Kidney (tissue), 14 donors: ENCODE data around the gene SENP1. TPM values are rescaled to one million over a fixed set of nuclear protein-coding genes. Genes with fewer than 3 reads are reported as not detected.

ENCODE experiments used
- DNase-seq, 5 donors: peaks; one replicate each; pipeline ENCODE4 v3.0.0-alpha.2; 2013 to 2020
- FAIRE-seq: peaks from 2 replicates; lab custom pipeline; 2012; peaks lifted over from hg19 to GRCh38; lab: Jason Lieb, UNC
- H3K27ac ChIP-seq, 2 donors: one replicate each; pipeline ENCODE4 v1.7.0; 2013; ENCODE audit warnings: low read depth in 2 of 2, low read length in 2 of 2, inconsistent platforms in 1 of 2
- H3K27me3 ChIP-seq: one replicate; pipeline ENCODE4 v1.7.1; 2013; ENCODE audit warnings: low read length, inconsistent platforms; ENCODE audit not compliant: control insufficient read depth, insufficient read depth
- H3K36me3 ChIP-seq, 3 donors: one replicate each; pipeline versions ENCODE4 v1.7.0 to v1.7.1; 2013; ENCODE audit warnings: low read length in 3 of 3, control low read depth in 1 of 3, inconsistent platforms in 1 of 3; ENCODE audit not compliant: insufficient read depth in 3 of 3, control insufficient read depth in 2 of 3
- H3K4me1 ChIP-seq, 3 donors: one replicate each; pipeline versions ENCODE4 v1.7.0 to v1.7.1; 2013; ENCODE audit warnings: low read length in 3 of 3, inconsistent platforms in 1 of 3, low read depth in 1 of 3; ENCODE audit not compliant: control insufficient read depth in 2 of 3, insufficient read depth in 2 of 3
- H3K4me3 ChIP-seq, 3 donors: one replicate each; pipeline versions ENCODE4 v1.7.0 to v1.8.1; 2013; ENCODE audit warnings: low read length in 3 of 3, control low read depth in 1 of 3, inconsistent platforms in 1 of 3
- H3K9ac ChIP-seq, 3 donors: one replicate each; pipeline versions ENCODE4 v1.7.0 to v1.7.1; 2013; ENCODE audit warnings: low read length in 3 of 3, control low read depth in 1 of 3, inconsistent platforms in 1 of 3
- H3K9me3 ChIP-seq, 3 donors: one replicate each; pipeline versions ENCODE4 v1.7.0 to v1.7.1; 2013; ENCODE audit warnings: low read length in 3 of 3, control low read depth in 1 of 3, inconsistent platforms in 1 of 3; ENCODE audit not compliant: control insufficient read depth in 2 of 3, insufficient read depth in 1 of 3
- intact Hi-C: fragments of 100-400 bp; cut with DNase I; formaldehyde crosslinking; loops from one replicate; pipeline ENCODE4 v1.11.1; 2022
- polyA plus RNA-seq: library from polyadenylated mRNA; stranded (reverse); fragments of 350-450 nt; fragmentation: Illumina TruSeq; extraction: RNeasy Lipid Tissue Mini Kit (QIAGEN cat#74804); gene quantifications from one replicate; pipeline ENCODE4 v1.2.3, GENCODE V29; 2014; ENCODE audit warnings: low read depth, low replicate concordance; ENCODE audit not compliant: insufficient read depth
- total RNA-seq: library from RNA; stranded (reverse); fragmentation: NEBNext Ultra II Directional; extraction: Animal tissue kit (Norgen Biotek cat#: 25700); gene quantifications from one replicate; pipeline ENCODE4 v1.2.1, GENCODE V29; 2021
- TF ChIP-seq, protein P1 (sequence below): IDR thresholded peaks from 3 replicates; pipeline ENCODE4 v1.5.1; 2012; ENCODE audit warnings: mild to moderate bottlenecking, moderate library complexity, borderline replicate concordance; ENCODE audit not compliant: insufficient read depth; ENCODE audit errors: extremely low read depth
- donor health status: control.
- donor health status: control.
- donor health status: control.
- donor health status: control.
- donor health status: control.
- donor health status: DM: yes; HTN: yes; CAD: no.
- donor health status: Normal renal cell carcinoma (clear cell type).

Gene SENP1
- total and polyA plus RNA-seq, 2 donors from 2014 or later, result 3.5 to 19.4 TPM

DNA sequence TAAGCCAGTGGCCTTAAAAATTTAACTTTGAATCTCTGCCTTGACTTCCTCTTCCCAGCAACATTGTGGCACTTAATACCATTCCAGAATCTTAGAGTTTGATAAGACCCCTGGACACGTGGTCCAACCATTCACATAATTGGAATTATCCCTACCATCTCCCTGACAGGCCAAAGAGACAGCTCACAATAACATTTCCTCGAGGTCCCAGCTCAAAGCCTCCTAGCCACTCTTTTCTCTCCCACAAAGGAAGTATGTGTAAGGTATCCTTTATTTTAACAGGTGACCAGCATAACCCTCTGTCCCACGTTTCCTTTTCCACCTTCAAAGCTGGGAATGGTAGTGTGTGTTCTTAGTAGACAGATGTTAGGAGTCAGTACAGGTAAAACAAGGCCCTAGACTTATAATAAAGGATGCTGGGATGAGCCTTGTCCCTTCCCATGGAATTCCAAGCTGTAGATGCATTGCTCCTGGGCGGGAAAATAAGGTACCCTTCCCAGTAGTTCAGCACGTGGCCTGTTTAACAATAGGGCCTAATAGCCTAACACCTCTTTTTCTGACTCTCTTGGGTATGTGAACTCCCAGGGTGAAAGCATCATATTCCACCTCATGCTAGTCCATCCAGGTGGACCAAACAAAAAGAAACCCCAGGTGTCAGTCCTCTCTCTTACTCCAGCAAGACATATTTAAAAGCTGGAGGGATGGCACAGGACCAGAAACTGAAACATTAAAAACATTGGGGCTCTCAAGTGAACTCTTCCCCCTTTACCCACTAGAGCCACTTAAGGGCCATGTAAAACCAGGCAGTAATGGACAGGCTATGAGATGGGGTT lies 64.1 kb downstream of the SENP1 start:
- Histone ChIP-seq H3K27ac (no peak overlapping the region), H3K4me1 (peaks cover 0 to 4% (median 3%) of the 10 kb centered on the region in 3 donors), H3K4me3 (no peak overlapping the region), H3K27me3 (no peaks in the 10 kb centered on the region), H3K9me3 (no peaks in the 10 kb centered on the region), H3K9ac (no peak overlapping the region), H3K36me3 (peaks cover 2 to 12% (median 10%) of the 10 kb centered on the region in 3 donors)
- FAIRE-seq, result no peak
- TF ChIP-seq, protein P1, sequence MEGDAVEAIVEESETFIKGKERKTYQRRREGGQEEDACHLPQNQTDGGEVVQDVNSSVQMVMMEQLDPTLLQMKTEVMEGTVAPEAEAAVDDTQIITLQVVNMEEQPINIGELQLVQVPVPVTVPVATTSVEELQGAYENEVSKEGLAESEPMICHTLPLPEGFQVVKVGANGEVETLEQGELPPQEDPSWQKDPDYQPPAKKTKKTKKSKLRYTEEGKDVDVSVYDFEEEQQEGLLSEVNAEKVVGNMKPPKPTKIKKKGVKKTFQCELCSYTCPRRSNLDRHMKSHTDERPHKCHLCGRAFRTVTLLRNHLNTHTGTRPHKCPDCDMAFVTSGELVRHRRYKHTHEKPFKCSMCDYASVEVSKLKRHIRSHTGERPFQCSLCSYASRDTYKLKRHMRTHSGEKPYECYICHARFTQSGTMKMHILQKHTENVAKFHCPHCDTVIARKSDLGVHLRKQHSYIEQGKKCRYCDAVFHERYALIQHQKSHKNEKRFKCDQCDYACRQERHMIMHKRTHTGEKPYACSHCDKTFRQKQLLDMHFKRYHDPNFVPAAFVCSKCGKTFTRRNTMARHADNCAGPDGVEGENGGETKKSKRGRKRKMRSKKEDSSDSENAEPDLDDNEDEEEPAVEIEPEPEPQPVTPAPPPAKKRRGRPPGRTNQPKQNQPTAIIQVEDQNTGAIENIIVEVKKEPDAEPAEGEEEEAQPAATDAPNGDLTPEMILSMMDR, result no peak
- intact Hi-C loops, result no loop called here
- DNase-seq, result no peak

DNA sequence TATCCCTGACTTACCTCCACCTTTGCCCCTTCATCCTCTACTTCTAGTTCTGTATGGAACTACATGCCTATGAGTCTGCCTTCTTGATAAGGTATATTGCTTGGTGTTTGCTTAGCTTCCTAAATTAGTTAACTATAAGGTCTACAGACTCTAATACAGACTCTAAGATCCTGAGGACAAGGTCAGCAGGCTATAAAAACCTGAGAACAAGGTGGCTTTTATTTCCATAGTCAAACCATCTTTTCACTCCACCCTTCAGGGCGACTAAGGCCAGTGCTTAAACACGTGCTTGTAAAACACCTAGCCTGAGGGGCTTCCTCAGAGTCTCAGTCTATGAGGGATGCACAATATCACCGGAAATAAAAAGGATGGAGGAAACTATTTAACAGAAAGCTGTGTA lies 65.5 kb downstream of the SENP1 start:
- Histone ChIP-seq H3K9me3 (no peaks in the 10 kb centered on the region), H3K4me3 (no peak overlapping the region), H3K9ac (no peak overlapping the region), H3K27ac (no peak overlapping the region), H3K36me3 (peaks cover 2 to 9% (median 5%) of the 10 kb centered on the region in 3 donors), H3K4me1 (peaks cover 0 to 4% (median 3%) of the 10 kb centered on the region in 3 donors), H3K27me3 (no peaks in the 10 kb centered on the region)
- DNase-seq, result no peak
- TF ChIP-seq, protein P1, result no peak
- intact Hi-C loops, result no loop called here
- no peak for FAIRE-seq

DNA sequence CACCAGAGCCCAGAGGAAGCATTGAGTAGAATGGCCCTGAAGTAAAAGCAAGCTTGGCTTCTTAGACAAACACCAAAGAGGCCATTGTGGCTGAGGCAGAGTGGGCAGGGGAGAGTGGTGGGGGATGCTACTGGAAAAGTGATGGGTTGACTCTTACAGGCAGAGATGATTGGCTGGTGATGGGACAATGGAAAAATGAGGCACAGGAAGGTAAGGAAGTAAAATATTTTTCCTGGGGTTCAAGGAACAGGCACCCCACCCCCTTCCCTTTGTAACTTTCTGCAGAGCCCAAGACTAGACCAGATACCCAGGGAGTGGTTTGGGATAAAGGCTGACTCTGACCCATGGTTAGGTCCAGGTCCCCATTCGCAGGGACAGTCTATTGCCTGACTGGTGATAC lies 66.7 kb downstream of the SENP1 start:
- Histone ChIP-seq H3K9ac (no peak overlapping the region), H3K27me3 (no peaks in the 10 kb centered on the region), H3K4me1 (peaks cover 0 to 4% (median 3%) of the 10 kb centered on the region in 3 donors), H3K4me3 (no peak overlapping the region), H3K9me3 (no peaks in the 10 kb centered on the region), H3K36me3 (no peaks in the 10 kb centered on the region), H3K27ac (no peak overlapping the region)
- DNase-seq (no peak), FAIRE-seq (no peak)
- TF ChIP-seq, protein P1, result no peak
- intact Hi-C loops, result no loop called here
